ENCODE data around the gene RFX7.
"Not testable (repeated sequence)": the region's sequence is repeated elsewhere in the genome, so short reads cannot be mapped to it uniquely, and the experiment has no call there.

The RFX7 gene

GRCh38 chr15:56281145-56281544 lies 37.5 kb upstream of the RFX7 start (continued):
- TF ChIP-seq EGR2 (tag by site-specific recombination; IDR thresholded peaks at IDR 0.05; ENCODE audit: low read depth) = no peak

GRCh38 chr15:56273724-56274123 lies 30.0 kb upstream of the RFX7 start:
- TF ChIP-seq ZNF362 (tag by site-specific recombination; IDR thresholded peaks at IDR 0.05) (no peak), ZNF558 (tag by site-specific recombination; IDR thresholded peaks at IDR 0.05) (peak; percentile 98)
- CTCF ChIA-PET = no interaction called here
- no peak overlapping the region for H3K4me3 ChIP-seq (ENCODE audit: low read depth, low read length)
- H3K4me1 ChIP-seq (ENCODE audit: control insufficient read depth, insufficient read depth, low read length) = no peaks in the 10 kb centered on the region
- H3K36me3 ChIP-seq (ENCODE audit: control insufficient read depth in 2 of 2, insufficient read depth in 1 of 2, low read length in 2 of 2) = no peaks in the 10 kb centered on the region
- no peak overlapping the region for H3K27ac ChIP-seq (ENCODE audit: extremely low read depth, low read depth, low read length)
- no peaks in the 10 kb centered on the region for H3K9me3 ChIP-seq (ENCODE audit: control insufficient read depth, insufficient read depth, low read depth, low read length)
- POLR2A ChIA-PET = no interaction called here

- Histone ChIP-seq H3K36me3 (ENCODE audit: control insufficient read depth in 2 of 2, insufficient read depth in 1 of 2, low read length in 2 of 2) (no peaks in the 10 kb centered on the region), H3K4me1 (ENCODE audit: control insufficient read depth, insufficient read depth, low read length) (no peaks in the 10 kb centered on the region), H3K9me3 (ENCODE audit: control insufficient read depth, insufficient read depth, low read depth, low read length) (no peaks in the 10 kb centered on the region), H3K4me3 (ENCODE audit: low read depth, low read length) (no peak overlapping the region), H3K27ac (ENCODE audit: extremely low read depth, low read depth, low read length) (no peak overlapping the region)
- TF ChIP-seq ZBTB1 (tag by site-specific recombination; IDR thresholded peaks at IDR 0.05) (no peak), ZNF658 (tag by site-specific recombination; IDR thresholded peaks at IDR 0.05) (no peak), REST (tag by site-specific recombination; IDR thresholded peaks at IDR 0.05) (no peak), ZNF354C (tag by site-specific recombination; IDR thresholded peaks at IDR 0.05; ENCODE audit: borderline replicate concordance, low read depth) (no peak), ZNF707 (tag by site-specific recombination; IDR thresholded peaks at IDR 0.05) (no peak), ZNF692 (tag by site-specific recombination; IDR thresholded peaks at IDR 0.05) (no peak), ZNF292 (tag by site-specific recombination; IDR thresholded peaks at IDR 0.05; ENCODE audit: borderline replicate concordance, low read depth) (no peak), ZNF211 (tag by site-specific recombination; IDR thresholded peaks at IDR 0.05; ENCODE audit: low read depth) (no peak)
- ChIA-PET CTCF (no interaction called here), POLR2A (no interaction called here)
Measured at GRCh38 chr15:56272454-56272853, 28.8 kb upstream of the RFX7 start.

- H3K9me3 ChIP-seq (ENCODE audit: control insufficient read depth, insufficient read depth, low read depth, low read length); H3K27ac ChIP-seq (ENCODE audit: extremely low read depth, low read depth, low read length); H3K4me3 ChIP-seq (ENCODE audit: low read depth, low read length); H3K4me1 ChIP-seq (ENCODE audit: control insufficient read depth, insufficient read depth, low read length); H3K36me3 ChIP-seq (ENCODE audit: control insufficient read depth in 2 of 2, insufficient read depth in 1 of 2, low read length in 2 of 2); POLR2A ChIA-PET; CTCF ChIA-PET: not testable (repeated sequence)
- peak; percentile 53; the same call in 1 of the 2 replicates for TF ChIP-seq ZNF146 (tag by site-specific recombination; IDR thresholded peaks at IDR 0.05)
Measured at GRCh38 chr15:56266465-56266864, 22.8 kb upstream of the RFX7 start.

All from HEK293 (cell line).